HG03025 (cell line): Measurements from ENCODE around the gene SLC39A8.

ENCODE experiments used
- ATAC-seq: cut with Tn5 transposase; IDR thresholded peaks from one replicate; pipeline ENCODE4 v1.9.1; 2021; ENCODE audit warnings: mild to moderate bottlenecking, moderate library complexity; ENCODE audit not compliant: unreplicated experiment, low FRiP score

SLC39A8 gene

GRCh38 chr4:102342404-102343074 is 2.7 kb downstream of the SLC39A8 start:
- ATAC-seq, result no peak

GRCh38 chr4:102341201-102341600 is 4.1 kb downstream of the SLC39A8 start:
- no peak for ATAC-seq

- ATAC-seq, result no peak
Observed at GRCh38 chr4:102339018-102339417, 6.3 kb downstream of the SLC39A8 start.

- no peak for ATAC-seq
Observed at GRCh38 chr4:102338405-102338804, 6.9 kb downstream of the SLC39A8 start.

- no peak for ATAC-seq
Observed at GRCh38 chr4:102335616-102336015, 9.7 kb downstream of the SLC39A8 start.

- no peak for ATAC-seq
Observed at GRCh38 chr4:102334624-102335023, 10.7 kb downstream of the SLC39A8 start.

- ATAC-seq, result no peak
Observed at GRCh38 chr4:102333787-102334186, 11.5 kb downstream of the SLC39A8 start.

GRCh38 chr4:102328045-102328444 is 17.2 kb downstream of the SLC39A8 start:
- ATAC-seq, result no peak

GRCh38 chr4:102326951-102327350 is 18.3 kb downstream of the SLC39A8 start:
- ATAC-seq, result no peak

GRCh38 chr4:102324730-102325129 is 20.6 kb downstream of the SLC39A8 start:
- no peak for ATAC-seq

- ATAC-seq, result no peak
Observed at GRCh38 chr4:102322736-102323135, 22.5 kb downstream of the SLC39A8 start.

GRCh38 chr4:102321260-102321995 is 23.9 kb downstream of the SLC39A8 start:
- ATAC-seq, result peak; percentile 79

GRCh38 chr4:102319594-102319993 is 25.7 kb downstream of the SLC39A8 start:
- ATAC-seq, result no peak

- no peak for ATAC-seq
Observed at GRCh38 chr4:102318526-102318925, 26.8 kb downstream of the SLC39A8 start.

GRCh38 chr4:102318105-102318504 is 27.2 kb downstream of the SLC39A8 start:
- no peak for ATAC-seq

GRCh38 chr4:102317459-102317858 is 27.8 kb downstream of the SLC39A8 start:
- no peak for ATAC-seq

GRCh38 chr4:102316585-102316984 is 28.7 kb downstream of the SLC39A8 start:
- ATAC-seq, result no peak

GRCh38 chr4:102315532-102315931 is 29.8 kb downstream of the SLC39A8 start:
- ATAC-seq, result no peak

GRCh38 chr4:102312417-102312816 is 32.9 kb downstream of the SLC39A8 start:
- no peak for ATAC-seq

- ATAC-seq, result no peak
Observed at GRCh38 chr4:102311912-102312311, 33.4 kb downstream of the SLC39A8 start.

GRCh38 chr4:102311407-102311806 is 33.9 kb downstream of the SLC39A8 start:
- ATAC-seq, result no peak
